HG03103 (cell line): ENCODE measurements around the gene EEFSEC.

Experiments used
- ATAC-seq: cut with Tn5 transposase; IDR thresholded peaks from one replicate; pipeline ENCODE4 v1.9.1; 2021; ENCODE audit warnings: low read depth; ENCODE audit not compliant: unreplicated experiment

The EEFSEC gene

GRCh38 chr3:128326051-128326823 lies 173.0 kb downstream of the EEFSEC start:
- ATAC-seq, result no peak

GRCh38 chr3:128327606-128328031 lies 174.3 kb downstream of the EEFSEC start:
- no peak for ATAC-seq

DNA sequence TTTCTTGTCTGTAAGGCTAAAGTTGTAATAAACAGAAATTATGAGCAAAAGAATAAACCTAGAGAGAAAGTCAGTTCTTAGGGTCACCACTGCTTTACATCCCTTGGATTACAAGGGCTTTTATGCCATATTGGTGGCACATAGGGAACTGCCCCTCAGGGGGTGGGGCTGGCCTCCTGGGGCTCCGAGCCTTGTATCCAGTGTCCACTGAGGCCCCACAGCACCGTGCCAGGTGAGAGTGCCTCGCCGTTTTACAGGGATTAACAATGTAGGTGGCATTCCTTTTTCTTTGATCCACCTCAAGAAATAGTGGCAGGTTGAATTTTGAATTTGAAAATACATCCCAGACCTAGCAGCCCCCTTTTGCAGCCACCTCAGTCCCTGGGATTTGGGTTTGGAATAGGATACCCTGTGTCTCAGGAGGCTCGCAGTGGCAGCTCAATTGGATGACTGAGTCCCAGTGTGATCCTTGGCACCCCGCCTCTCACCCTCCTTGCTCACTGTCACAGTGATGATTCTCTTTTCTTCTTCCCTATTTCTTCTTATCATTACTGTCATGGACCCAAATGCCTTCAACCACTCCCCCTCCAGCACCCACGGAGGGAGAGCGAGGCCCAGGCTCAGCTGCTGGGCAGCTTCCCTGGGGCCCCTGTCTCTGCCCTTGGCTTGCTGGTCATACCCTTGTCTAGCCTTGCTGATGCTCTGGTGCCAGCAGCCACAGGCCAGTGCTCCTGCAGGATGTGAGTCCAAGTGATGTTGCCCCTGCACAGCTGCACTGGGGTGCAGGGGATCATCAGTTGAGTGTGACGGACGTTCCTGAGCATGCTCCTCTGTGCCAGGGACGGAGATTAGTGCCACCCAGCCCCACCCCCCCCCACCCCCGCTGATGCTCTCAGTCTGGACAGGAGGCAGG lies 175.5 kb downstream of the EEFSEC start:
- ATAC-seq, result no peak

- ATAC-seq, result no peak
Observed at GRCh38 chr3:128329491-128330213, 176.4 kb downstream of the EEFSEC start.

DNA sequence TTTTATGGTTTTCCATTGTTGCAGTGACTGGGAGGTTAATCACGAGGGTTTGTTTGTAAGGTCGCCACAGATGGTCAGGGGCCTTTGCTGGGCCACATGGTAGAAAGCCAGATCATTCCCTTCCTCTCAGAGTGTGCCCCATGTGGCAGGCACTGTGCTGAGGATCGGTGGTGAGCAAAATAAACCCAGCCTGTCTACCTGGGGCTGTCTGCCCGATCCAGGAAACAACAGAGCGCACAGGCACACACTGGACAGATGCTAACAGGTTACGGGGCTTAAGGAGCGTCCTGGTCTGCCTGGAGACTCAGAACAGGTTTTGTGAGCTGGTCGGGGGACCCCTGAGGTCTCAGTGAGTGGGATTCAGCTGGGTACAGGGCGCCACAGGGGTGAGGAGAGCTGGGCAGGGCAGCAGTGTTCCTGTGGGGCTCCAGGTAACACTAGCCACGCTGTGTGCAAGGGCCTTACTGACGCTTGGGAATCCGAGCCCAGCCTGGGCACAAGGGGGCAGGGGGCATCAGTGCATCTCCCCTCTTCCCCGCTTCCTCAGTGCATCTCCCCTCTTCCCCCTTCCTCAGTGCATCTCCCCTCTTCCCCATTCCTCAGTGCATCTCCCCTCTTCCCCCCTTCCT lies 177.0 kb downstream of the EEFSEC start:
- no peak for ATAC-seq

- no peak for ATAC-seq
Observed at GRCh38 chr3:128334086-128334645, 180.9 kb downstream of the EEFSEC start.

- ATAC-seq, result no peak
Observed at GRCh38 chr3:128334766-128335165, 181.5 kb downstream of the EEFSEC start.

DNA sequence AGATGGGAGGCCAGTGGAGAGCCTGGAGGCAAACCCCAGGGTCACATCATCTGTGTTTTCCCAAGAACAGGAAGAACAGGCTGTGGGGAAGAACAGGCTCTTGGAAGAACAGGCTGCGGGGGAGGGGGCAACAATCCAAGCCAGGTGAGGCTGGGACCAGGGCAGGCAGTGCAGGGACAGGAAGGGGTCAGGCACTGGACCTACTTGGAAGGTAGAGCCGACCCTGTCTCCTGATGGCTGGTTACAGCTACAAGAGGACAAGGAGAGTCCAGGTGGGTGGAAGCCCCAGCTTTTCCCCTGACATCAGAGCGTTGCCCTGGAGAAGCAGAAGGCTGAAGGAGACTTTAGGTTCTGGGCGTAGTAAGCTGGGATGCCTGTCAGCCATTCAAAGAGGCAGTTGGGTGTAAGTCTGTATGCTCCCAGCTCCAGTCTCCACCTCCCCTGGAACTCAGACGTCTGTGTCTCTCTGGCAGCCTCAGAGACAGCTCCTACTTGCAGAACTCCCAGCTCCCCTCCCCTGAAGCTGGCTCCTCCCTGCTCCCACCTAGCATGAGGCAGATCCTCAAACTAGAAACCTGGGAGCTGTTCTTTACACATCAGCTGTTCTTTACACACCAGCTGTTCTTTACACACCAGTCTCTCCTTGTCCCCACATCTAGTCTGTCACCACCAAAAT lies 182.5 kb downstream of the EEFSEC start:
- no peak for ATAC-seq

DNA sequence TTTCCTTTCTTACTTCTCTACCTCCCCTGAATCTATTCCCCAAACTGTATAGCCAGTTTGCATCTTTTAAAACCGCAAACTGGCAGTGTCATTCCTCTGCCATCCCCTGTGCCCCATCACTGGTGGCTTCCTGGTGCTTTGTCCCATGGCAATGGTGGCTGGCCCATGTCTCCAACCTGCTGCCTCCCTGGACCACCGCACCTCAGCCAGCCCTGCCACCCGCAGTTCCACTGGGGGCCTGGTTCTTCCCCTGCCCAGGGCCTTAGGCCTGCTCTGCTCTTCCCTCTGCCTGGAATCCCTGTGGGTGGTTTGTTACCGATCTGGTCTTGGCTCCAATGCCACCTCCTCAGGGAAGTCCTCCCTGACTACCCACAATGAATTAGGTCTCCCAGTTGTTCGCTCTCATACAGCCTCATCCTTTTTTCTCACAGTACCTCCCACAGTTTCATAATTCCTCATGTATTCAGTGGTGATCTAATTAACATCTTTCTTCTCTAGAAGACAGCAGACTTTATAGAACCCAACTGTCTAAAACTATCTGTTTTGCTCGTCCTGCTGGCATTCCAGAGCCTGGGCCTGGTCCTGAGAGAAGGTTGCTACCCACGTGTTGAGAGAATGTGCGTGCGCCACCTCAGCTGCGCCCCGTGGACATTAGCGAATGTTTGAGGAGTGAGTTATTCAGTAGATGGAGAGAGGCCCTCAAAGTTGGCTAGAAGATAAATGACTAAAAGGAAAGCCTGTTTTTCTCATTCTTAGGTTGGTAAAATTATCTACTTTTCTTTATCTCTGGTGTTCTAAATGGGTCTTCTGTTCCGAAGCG lies 183.3 kb downstream of the EEFSEC start:
- no peak for ATAC-seq

DNA sequence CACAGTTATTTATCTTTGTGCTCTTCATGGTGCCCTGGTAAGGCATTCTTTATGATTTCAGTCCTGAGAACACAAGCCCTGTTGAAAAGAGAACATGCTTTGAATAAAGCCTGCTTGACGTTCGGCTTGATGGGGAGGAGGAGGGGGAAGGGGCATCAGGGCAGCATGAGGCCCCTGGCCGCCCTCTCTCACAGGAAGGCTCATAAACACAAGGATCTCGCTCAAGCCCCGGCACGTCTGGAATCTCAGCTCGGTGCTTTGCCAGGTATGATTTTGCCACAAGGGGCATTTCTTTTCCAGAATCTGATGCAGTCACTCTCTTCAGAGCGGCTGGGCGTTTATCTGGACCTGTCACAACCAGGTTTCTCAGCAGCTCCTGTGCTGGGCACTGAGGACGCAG lies 184.0 kb downstream of the EEFSEC start:
- no peak for ATAC-seq

DNA sequence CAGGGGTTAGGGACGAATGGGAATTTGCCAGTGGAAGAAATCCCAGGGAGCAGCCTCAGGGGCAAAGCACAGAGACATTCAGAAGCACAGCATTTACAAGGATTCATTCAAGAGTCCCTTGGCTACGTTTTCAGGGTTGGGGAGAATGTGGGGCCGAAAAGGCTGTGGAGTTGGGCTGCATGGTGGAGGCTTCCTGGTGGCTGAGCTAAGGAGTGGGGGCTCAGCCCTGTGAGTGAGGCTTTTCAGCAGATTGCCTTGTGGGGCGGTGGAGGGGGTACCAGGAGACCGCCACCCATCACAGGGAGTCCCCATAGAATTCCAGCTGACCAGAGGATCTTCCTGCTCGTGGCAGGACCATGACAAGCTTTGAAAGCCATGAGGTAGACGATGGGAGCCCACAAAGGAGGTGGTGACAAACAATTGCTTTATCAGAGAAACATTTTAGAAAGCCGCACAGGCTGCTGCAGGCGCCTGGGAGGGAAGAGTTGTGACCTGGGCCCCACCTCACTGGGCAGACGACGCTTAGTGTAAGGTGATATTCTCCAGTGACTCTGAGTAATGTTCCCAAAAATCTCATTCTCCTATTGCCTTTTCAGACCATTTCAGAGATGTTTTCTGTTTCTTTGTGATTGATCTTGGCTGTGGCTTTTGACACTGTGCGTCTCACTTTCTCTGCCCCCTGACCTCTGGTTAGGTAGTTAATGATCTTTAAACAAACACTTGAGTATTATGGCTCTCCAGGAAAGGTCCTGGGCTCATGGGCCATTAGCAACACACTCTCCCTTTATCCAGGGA lies 185.5 kb downstream of the EEFSEC start:
- ATAC-seq, result no peak

GRCh38 chr3:128339491-128340012 lies 186.3 kb downstream of the EEFSEC start:
- no peak for ATAC-seq

GRCh38 chr3:128340198-128340903 lies 187.1 kb downstream of the EEFSEC start:
- no peak for ATAC-seq

DNA sequence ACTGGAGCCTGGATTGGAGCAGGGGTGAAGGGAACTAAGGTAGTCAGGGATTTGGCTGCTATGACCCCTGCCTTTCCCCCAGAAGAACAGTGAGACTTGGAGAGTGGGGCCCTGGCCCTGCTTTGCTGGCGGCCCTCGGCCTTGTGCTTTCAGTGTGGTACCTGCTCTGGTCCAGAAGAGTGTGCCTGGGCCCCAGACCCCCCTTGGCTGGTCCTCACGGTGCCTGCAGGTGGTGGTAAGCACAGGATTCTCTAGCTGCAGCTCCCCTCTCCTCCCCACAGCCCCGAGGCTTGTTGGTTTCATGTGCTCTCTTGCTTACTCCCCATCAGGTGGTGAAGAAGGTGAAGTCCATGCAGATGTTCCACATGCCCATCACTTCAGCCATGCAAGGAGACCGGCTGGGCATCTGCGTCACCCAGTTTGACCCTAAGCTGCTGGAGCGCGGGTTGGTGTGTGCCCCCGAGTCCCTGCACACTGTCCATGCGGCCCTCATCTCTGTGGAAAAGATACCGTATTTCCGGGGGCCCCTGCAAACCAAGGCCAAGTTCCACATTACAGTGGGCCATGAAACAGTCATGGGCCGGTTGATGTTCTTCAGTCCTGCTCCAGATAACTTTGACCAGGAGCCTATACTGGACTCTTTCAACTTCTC lies 187.7 kb downstream of the EEFSEC start:
- ATAC-seq, result no peak

DNA sequence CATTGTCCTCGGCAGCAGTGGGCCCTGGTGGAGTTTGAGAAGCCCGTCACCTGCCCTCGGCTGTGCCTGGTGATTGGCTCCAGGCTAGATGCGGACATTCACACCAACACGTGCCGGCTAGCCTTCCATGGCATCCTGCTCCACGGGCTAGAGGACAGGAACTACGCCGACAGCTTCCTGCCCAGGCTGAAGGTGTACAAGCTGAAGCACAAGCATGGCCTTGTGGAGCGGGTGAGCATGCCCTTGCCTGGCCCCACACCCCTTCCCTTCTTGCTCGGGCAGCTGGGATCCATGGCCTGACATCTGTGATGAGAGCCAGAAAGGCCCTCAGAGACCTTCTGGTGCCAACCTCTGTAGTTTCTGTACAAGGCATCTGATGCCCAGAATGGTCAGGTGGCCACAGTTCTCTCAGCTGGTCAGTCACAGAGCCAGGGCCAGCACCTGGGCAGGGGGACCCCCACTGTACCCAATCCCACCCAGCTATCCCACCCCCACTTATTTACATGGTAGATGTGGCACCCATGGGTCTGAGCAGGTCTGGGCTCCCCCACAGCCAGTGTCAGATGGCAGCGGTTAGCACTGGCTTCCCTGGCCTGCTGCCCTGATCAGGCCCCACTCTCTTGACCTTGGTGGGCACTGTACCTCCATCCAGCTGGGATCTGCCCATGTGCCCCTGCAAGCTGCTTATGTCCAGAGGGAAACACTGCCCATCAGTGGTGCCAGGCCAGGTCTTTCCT lies 188.5 kb downstream of the EEFSEC start:
- ATAC-seq, result no peak

DNA sequence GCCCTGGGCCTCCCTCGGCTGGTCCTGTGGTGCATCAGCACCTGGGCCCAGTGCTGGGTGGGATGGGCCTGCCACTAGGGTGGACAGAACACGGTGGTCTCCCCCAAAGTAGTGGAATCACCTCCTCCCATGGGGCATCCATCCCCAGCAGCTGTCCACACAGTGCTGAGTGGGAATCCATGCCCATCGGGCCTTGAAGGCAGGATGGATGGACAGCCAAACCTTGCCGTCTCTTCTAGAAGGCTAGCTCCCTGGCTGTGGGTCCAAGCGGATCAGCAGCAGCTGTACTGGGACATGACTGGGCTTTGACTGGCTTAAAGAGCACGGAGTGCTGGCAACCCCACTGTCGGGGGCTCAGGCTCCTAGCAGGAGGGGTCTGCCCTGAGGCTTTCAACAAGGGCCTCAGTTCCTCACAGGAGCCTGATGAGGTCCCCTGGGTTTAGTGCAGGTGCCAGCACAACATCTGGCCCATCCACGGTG lies 189.5 kb downstream of the EEFSEC start:
- ATAC-seq, result no peak
